Measurements from ENCODE around the gene OLFML2A. TPM values are rescaled to one million over a fixed set of nuclear protein-coding genes. Genes with fewer than 3 reads are reported as not detected.

The OLFML2A gene
- total and polyA plus RNA-seq, 2 of the 13 experiments (the other 11 are each of a cell fraction or from before 2014, with no cell fraction given): 0.01 to 0.02 TPM

DNA sequence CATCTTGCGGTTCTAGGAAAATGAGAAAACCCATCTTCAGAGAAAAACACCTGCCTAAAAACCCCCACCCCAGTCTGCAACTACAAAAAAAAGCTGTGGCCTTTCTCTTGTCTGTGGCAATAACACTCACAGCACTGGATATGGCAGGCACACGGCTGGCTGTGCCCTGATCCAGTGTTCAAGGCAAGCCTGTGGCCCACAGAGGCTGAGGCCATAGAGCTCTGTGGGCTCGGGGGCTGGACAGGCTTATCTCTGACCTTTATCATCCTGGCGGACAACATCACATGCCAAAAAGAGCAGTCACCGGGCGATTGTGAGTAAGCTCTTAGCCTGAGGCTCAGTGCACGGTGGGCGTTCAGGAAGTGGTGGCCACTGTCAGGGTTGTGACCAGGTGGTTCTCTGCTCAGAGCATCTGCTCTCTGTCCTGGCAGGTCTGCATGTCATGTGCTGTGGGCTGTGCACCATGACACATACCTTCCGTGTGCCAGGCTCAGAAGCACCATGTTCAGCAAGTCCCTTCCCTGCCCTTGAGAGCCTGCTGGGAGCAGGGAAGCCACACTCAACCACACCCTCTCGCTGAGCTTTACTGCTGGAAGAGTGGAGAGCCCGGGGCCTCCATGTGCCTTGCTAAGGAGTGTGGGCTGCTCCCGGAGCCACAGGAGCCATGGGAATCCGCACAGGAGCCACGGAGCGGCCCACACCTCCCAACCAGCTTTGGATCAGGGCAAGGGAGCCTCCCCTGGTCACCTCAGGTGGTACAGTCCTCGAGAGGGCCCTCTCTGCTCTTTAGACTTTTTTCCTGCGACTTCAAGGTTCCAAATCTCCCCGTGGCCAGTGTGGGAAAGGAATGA, 41.7 kb downstream of the OLFML2A start:
- no peaks in the 10 kb centered on the region for H3K27me3 ChIP-seq (ENCODE audit: control insufficient read depth in 1 of 2, insufficient read depth in 2 of 2, low read length in 2 of 2)
- peak overlapping the region; percentile 89 for H3K4me2 ChIP-seq (ENCODE audit: low read depth, low read length)
- peak overlapping the region; percentile 64 for H3K9ac ChIP-seq (ENCODE audit: insufficient read depth, low read depth, low read length)
- BruUV-seq (replicated peaks): TSS peak; percentile 85
- H2AFZ ChIP-seq (ENCODE audit: low read length): peak overlapping the region; percentile 67
- ATAC-seq: peak; percentile 91
- intact Hi-C loops (cut with micrococcal nuclease; ENCODE audit: unreplicated experiment) (loop anchor here (2.0 to 5.0 kb wide), 2 partner anchors 24 to 41 kb away; partner anchors contain the start of gene OLFML2A), in situ Hi-C loops (cut with HindIII; ENCODE audit: extremely low pct_ligation_motif_present, low pct_unique_long_range_greater_than_20kb) (no loop called here)
- no peaks in the 10 kb centered on the region for H3K79me2 ChIP-seq (ENCODE audit: insufficient read depth, low read length)
- peak; percentile 72 for FAIRE-seq
- H3K9me3 ChIP-seq (ENCODE audit: low read length): no peaks in the 10 kb centered on the region
- WGBS (ENCODE audit: low lambda C conversion rate): 4% methylated on average over 4 of the region's 18 CpGs
- ChIA-PET POLR2A (interaction anchor here (0.9 to 2.7 kb wide), 16 partner anchors 10 to 48 kb away, joined by 3 to 28 read pairs (median 5); partner anchors contain the start of genes ARPC5L, NR6A1 and WDR38), CTCF (ENCODE audit: low intra/inter-chr PET ratio, low total read pairs) (interaction anchor here (1.4 to 1.7 kb wide), 3 partner anchors 24 to 44 kb away, joined by 6 read pairs; partner anchors contain the start of gene WDR38)
- peaks cover 46% of the 10 kb centered on the region for H3K4me1 ChIP-seq (ENCODE audit: insufficient read depth, low read length)
- no peaks in the 10 kb centered on the region for H3K36me3 ChIP-seq (replicated peaks in 1 of 2; ENCODE audit: control insufficient read depth in 1 of 2, insufficient read depth in 2 of 2, low read length in 2 of 2)
- H4K20me1 ChIP-seq (ENCODE audit: insufficient read depth, low read length): no peaks in the 10 kb centered on the region
- peak; percentile 90 for DNase-seq (ENCODE audit: low spot score)
- H3K4me3 ChIP-seq (replicated peaks in 1 of 3; ENCODE audit: insufficient read depth in 1 of 3, low read depth in 2 of 3, low read length in 3 of 3): peak overlapping the region; percentile 48 to 72 (median 54)
- peak overlapping the region; percentile 63 for H3K27ac ChIP-seq (ENCODE audit: extremely low read length, insufficient read depth, low read length)
- TF ChIP-seq ATF2 (CRISPR knock-in tag; IDR thresholded peaks at IDR 0.05) (peak; percentile 19; the same call in 1 of the 2 replicates), ZNF724P (CRISPR knock-in tag; IDR thresholded peaks at IDR 0.05; ENCODE audit: borderline replicate concordance) (no peak), ZNF580 (CRISPR knock-in tag; IDR thresholded peaks at IDR 0.05; ENCODE audit: borderline replicate concordance, low read depth) (0 out of 2 replicates have a peak, but pooled peaks have one; percentile 35), ZNF17 (CRISPR knock-in tag; IDR thresholded peaks at IDR 0.05) (no peak), ZFP36 (IDR thresholded peaks at IDR 0.05; ENCODE audit: borderline replicate concordance, low read depth, low read length, partially characterized antibody) (peak; percentile 58), ZNF501 (CRISPR knock-in tag; IDR thresholded peaks at IDR 0.05) (0 out of 2 replicates have a peak, but pooled peaks have one; percentile 22), KDM2A (CRISPR knock-in tag; IDR thresholded peaks at IDR 0.05; ENCODE audit: borderline replicate concordance, low read depth) (peak; percentile 64), ZFX (CRISPR knock-in tag; IDR thresholded peaks at IDR 0.05; ENCODE audit: low read depth) (peak; percentile 65; the same call in 1 of the 2 replicates), ZGPAT (CRISPR knock-in tag; IDR thresholded peaks at IDR 0.05) (no peak; the same call in 1 of the 2 replicates), ZNF232 (CRISPR knock-in tag; IDR thresholded peaks at IDR 0.05; ENCODE audit: borderline replicate concordance) (0 out of 2 replicates have a peak, but pooled peaks have one; percentile 25), PAXIP1 (CRISPR knock-in tag; conservative IDR thresholded peaks at IDR 0.05) (peak; percentile 44)
- TF ChIP-seq, protein P1, sequence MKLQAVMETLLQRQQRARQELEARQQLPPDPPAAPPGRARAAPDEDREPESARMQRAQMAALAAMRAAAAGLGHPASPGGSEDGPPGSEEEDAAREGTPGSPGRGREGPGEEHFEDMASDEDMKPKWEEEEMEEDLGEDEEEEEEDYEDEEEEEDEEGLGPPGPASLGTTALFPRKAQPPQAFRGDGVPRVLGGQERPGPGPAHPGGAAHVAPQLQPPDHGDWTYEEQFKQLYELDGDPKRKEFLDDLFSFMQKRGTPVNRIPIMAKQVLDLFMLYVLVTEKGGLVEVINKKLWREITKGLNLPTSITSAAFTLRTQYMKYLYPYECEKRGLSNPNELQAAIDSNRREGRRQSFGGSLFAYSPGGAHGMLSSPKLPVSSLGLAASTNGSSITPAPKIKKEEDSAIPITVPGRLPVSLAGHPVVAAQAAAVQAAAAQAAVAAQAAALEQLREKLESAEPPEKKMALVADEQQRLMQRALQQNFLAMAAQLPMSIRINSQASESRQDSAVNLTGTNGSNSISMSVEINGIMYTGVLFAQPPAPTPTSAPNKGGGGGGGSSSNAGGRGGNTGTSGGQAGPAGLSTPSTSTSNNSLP (IDR thresholded peaks at IDR 0.05; ENCODE audit: low read depth, low read length): no peak

All from HepG2 (cell line).